Lower lobe of right lung (tissue), 2 donors: ENCODE measurements around the gene CTPS1. TPM values are rescaled to one million over a fixed set of nuclear protein-coding genes. Genes with fewer than 3 reads are reported as not detected.

Experiments used
- ATAC-seq, 2 donors: fragments of 200-7000 bp; cut with Tn5 transposase; one replicate each; pipeline ENCODE4 v1.9.1; 2020 to 2022; ENCODE audit warnings: mild to moderate bottlenecking in 2 of 2, moderate library complexity in 2 of 2
- DNase-seq: peaks from one replicate; pipeline ENCODE4 v3.0.0-alpha.2; 2020
- H3K27ac ChIP-seq: fragments of 200-600 bp; one replicate; pipeline ENCODE4 v1.8.0; 2022
- H3K27me3 ChIP-seq: fragments of 200-600 bp; one replicate; pipeline ENCODE4 v1.8.0; 2022; ENCODE audit warnings: low read depth
- H3K36me3 ChIP-seq: fragments of 200-600 bp; one replicate; pipeline ENCODE4 v1.8.0; 2022; ENCODE audit warnings: mild to moderate bottlenecking
- H3K4me1 ChIP-seq: fragments of 200-600 bp; one replicate; pipeline ENCODE4 v1.8.0; 2022
- H3K4me3 ChIP-seq: fragments of 200-600 bp; one replicate; pipeline ENCODE4 v1.8.0; 2022; ENCODE audit warnings: mild to moderate bottlenecking
- H3K9me3 ChIP-seq: fragments of 200-600 bp; one replicate; pipeline ENCODE4 v1.8.0; 2022
- intact Hi-C: fragments of 100-400 bp; cut with DNase I; formaldehyde crosslinking; loops from one replicate; pipeline ENCODE4 v1.11.0; 2022
- total RNA-seq: library from RNA; stranded (reverse); fragmentation: NEBNext Ultra II Directional; extraction: Animal tissue kit (Norgen Biotek cat#: 25700); gene quantifications from one replicate; pipeline ENCODE4 v1.2.1, GENCODE V29; 2021
- TF ChIP-seq, protein P1 (sequence below): fragments of 200-600 bp; IDR thresholded peaks from one replicate; pipeline ENCODE4 v1.8.0; 2022; ENCODE audit warnings: antibody characterized with exemption, mild to moderate bottlenecking
- donor health status: DM: no; HTN: yes; CAD: no; lungs with severe emphysema.

The CTPS1 gene
- total RNA-seq, 1 donor from 2014 or later = 16.2 TPM

DNA sequence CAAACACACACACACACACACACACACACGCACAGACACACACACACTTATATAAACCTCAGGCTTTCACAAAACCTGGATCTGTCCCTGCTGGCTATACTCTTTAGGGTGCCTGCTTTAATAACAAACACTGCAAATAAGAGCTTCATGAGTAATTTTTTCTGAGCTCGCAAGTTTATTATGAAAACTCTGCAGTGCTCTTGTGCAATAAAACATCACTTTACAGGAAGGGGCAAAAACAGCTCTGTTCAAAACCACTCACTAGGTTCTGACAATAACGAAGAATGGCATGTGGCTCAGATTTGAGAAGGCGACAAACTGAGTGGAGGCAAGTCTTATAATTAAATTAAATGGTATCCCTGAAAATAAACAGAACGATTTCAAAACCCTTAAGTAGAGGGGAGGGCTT lies 42.6 kb upstream of the CTPS1 start:
- no peaks in the 10 kb centered on the region for H3K36me3 ChIP-seq
- TF ChIP-seq, protein P1, sequence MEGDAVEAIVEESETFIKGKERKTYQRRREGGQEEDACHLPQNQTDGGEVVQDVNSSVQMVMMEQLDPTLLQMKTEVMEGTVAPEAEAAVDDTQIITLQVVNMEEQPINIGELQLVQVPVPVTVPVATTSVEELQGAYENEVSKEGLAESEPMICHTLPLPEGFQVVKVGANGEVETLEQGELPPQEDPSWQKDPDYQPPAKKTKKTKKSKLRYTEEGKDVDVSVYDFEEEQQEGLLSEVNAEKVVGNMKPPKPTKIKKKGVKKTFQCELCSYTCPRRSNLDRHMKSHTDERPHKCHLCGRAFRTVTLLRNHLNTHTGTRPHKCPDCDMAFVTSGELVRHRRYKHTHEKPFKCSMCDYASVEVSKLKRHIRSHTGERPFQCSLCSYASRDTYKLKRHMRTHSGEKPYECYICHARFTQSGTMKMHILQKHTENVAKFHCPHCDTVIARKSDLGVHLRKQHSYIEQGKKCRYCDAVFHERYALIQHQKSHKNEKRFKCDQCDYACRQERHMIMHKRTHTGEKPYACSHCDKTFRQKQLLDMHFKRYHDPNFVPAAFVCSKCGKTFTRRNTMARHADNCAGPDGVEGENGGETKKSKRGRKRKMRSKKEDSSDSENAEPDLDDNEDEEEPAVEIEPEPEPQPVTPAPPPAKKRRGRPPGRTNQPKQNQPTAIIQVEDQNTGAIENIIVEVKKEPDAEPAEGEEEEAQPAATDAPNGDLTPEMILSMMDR = no peak
- no peaks in the 10 kb centered on the region for H3K9me3 ChIP-seq
- no peak for DNase-seq
- peaks cover 10% of the 10 kb centered on the region for H3K4me1 ChIP-seq
- ATAC-seq = peak; percentile 52 to 55
- intact Hi-C loops = no loop called here
- no peak overlapping the region for H3K4me3 ChIP-seq
- H3K27ac ChIP-seq = no peak overlapping the region
- H3K27me3 ChIP-seq = no peaks in the 10 kb centered on the region

GRCh38 chr1:40938393-40938792 lies 41.1 kb upstream of the CTPS1 start:
- no peaks in the 10 kb centered on the region for H3K9me3 ChIP-seq
- peaks cover 10% of the 10 kb centered on the region for H3K4me1 ChIP-seq
- TF ChIP-seq, protein P1 = no peak
- DNase-seq (no peak), ATAC-seq (no peak)
- H3K36me3 ChIP-seq = no peaks in the 10 kb centered on the region
- intact Hi-C loops = no loop called here
- H3K4me3 ChIP-seq = no peak overlapping the region
- no peak overlapping the region for H3K27ac ChIP-seq
- H3K27me3 ChIP-seq = no peaks in the 10 kb centered on the region

DNA sequence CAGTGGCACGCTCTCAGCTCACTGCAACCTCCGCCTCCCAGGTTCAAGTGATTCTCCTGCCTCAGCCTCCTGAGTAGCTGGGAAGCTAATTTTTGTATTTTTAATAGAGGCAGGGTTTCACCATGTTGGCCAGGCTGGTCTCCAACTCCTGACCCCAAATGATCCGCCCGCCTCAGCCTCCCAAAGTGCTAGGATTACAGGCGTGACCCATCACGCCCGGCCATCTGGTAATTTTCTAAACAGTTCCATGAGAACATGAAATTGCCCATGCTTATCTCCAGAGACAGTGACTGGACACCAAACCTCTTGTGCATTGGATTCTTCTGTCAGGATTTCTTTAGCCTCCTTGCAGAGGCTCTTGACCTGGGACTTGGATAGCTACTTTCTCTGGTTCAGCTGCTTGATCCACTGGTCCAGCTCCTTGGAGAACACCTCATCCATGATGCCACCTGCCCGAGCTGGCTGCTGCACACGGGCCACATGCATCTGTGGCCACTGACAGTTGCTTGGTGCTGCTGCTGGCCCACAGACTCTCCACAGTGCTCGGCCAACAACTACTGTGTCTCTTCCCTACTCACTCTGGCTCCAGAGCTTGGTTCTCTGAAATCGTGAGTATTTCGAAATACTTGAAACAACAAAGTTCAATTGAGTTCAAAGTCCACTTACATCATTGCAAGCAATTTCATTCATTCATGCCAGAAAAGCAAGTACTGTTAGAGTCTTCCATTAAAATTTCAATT lies 40.0 kb upstream of the CTPS1 start:
- TF ChIP-seq, protein P1 = no peak
- ATAC-seq (peak; percentile 75 to 87), DNase-seq (no peak)
- intact Hi-C loops = no loop called here
- H3K36me3 ChIP-seq = no peaks in the 10 kb centered on the region
- peak overlapping the region; percentile 48 for H3K27ac ChIP-seq
- no peaks in the 10 kb centered on the region for H3K9me3 ChIP-seq
- no peak overlapping the region for H3K4me3 ChIP-seq
- peaks cover 18% of the 10 kb centered on the region for H3K4me1 ChIP-seq
- no peaks in the 10 kb centered on the region for H3K27me3 ChIP-seq

GRCh38 chr1:40944326-40944725 lies 35.2 kb upstream of the CTPS1 start:
- peaks cover 15% of the 10 kb centered on the region for H3K4me1 ChIP-seq
- DNase-seq (no peak), ATAC-seq (peak; percentile 41 to 61)

GRCh38 chr1:40944841-40945430 lies 34.6 kb upstream of the CTPS1 start:
- no peaks in the 10 kb centered on the region for H3K36me3 ChIP-seq
- intact Hi-C loops = no loop called here
- H3K27ac ChIP-seq = peak overlapping the region; percentile 73
- peaks cover 9% of the 10 kb centered on the region for H3K4me1 ChIP-seq
- no peaks in the 10 kb centered on the region for H3K27me3 ChIP-seq
- ATAC-seq = peak; percentile 17 to 60
- H3K4me3 ChIP-seq = no peak overlapping the region
- no peaks in the 10 kb centered on the region for H3K9me3 ChIP-seq
- no peak for DNase-seq
- TF ChIP-seq, protein P1 = no peak

More at GRCh38 chr1:40944326-40944725, 35.2 kb upstream of the CTPS1 start:
- TF ChIP-seq, protein P1 = no peak
- Histone ChIP-seq H3K4me3 (no peak overlapping the region), H3K27me3 (no peaks in the 10 kb centered on the region), H3K9me3 (no peaks in the 10 kb centered on the region), H3K27ac (peak overlapping the region; percentile 73), H3K36me3 (no peaks in the 10 kb centered on the region)
- intact Hi-C loops = no loop called here
